Measurements from ENCODE around the gene NFATC4.

The NFATC4 gene

DNA sequence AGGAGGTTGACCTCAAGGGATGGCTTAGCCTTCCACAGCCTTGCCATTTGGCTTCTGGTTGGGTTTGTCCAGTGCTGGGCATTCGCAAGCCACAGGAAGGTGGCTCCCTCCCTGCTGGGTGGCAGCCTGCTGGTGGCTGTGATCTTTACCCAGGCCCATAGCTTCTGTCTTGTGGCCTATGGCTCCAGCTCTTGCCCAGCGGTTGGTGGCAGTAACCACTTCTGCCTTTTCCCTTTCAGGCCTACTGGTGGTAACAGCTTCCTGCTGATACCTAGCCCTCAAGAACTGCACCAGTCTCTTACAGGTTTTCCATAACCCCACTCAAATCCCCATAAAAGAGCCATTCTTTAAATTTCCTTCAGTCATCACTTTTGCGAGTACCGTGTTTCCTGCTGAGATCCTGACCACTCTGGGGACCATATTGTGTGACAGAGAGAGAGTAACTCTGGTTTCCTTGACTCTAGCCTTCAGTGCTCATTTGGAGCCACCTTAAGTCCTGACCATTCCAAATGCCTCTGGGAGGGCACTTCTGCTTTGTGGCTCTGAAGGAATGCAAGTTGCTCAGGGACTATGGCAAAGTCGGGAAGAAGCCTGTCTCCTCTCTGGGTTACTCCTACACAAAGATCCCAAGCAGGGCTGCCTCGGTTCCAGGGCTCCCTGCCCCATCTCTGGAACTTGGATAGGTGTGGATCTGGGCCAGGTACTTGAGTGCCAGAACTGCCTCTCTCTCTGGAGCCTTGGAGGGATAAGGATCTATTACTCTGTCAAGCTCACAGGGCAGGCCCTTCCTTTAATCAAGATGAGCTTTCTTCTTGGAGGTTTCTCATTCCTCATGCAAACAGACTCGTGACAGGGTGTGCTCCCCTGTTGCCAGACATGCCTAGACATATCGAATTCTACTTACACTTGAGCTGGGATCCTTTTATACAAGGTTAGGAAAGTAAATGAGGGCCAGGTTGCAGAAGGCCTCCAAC, 27.9 kb downstream of the NFATC4 start:
- peaks cover 19% of the 10 kb centered on the region for H3K4me1 ChIP-seq (ENCODE audit: control insufficient read depth, low read depth, low read length)
- H3K9ac ChIP-seq (ENCODE audit: low read length) = no peak overlapping the region
- peaks cover 5% of the 10 kb centered on the region for H3K27me3 ChIP-seq (ENCODE audit: control insufficient read depth, insufficient read depth, low read length)
- no peaks in the 10 kb centered on the region for H3K9me3 ChIP-seq (ENCODE audit: control insufficient read depth, low read depth, low read length)
- H3K36me3 ChIP-seq (ENCODE audit: control insufficient read depth, low read depth, low read length) = no peaks in the 10 kb centered on the region
- H3K27ac ChIP-seq (ENCODE audit: low read length) = no peak overlapping the region
- H3K4me3 ChIP-seq (ENCODE audit: low read length) = no peak overlapping the region

- H3K27me3 ChIP-seq (ENCODE audit: control insufficient read depth, insufficient read depth, low read length) = peaks cover 5% of the 10 kb centered on the region
- peak overlapping the region; percentile 73 for H3K4me3 ChIP-seq (ENCODE audit: low read length)
- H3K9me3 ChIP-seq (ENCODE audit: control insufficient read depth, low read depth, low read length) = no peaks in the 10 kb centered on the region
- H3K4me1 ChIP-seq (ENCODE audit: control insufficient read depth, low read depth, low read length) = peaks cover 14% of the 10 kb centered on the region
- H3K27ac ChIP-seq (ENCODE audit: low read length) = no peak overlapping the region
- no peak overlapping the region for H3K9ac ChIP-seq (ENCODE audit: low read length)
- no peaks in the 10 kb centered on the region for H3K36me3 ChIP-seq (ENCODE audit: control insufficient read depth, low read depth, low read length)
These were observed 29.8 kb downstream of the NFATC4 start for GRCh38 chr14:24397639-24398292.

DNA sequence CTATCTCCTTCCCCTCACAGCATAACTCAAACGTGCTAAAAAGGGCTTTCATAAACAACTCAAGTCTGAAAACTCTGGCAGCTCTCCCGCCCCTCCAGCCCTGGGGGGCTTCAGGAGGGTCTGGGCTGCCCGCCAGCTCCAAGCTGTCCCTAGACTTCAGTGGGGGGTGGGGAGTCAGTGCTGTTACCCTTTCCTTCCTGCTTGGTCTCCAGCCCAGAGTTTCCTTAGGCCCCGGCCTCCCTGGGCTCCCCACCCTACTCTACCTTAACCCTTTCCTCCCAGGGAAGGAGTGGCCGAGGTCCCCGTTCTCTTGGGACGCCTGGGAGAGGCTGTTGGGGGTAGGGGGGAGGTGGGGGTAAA, 30.3 kb downstream of the NFATC4 start:
- peaks cover 12% of the 10 kb centered on the region for H3K4me1 ChIP-seq (ENCODE audit: control insufficient read depth, low read depth, low read length)
- H3K36me3 ChIP-seq (ENCODE audit: control insufficient read depth, low read depth, low read length) = no peaks in the 10 kb centered on the region
- H3K27ac ChIP-seq (ENCODE audit: low read length) = no peak overlapping the region
- peaks cover 5% of the 10 kb centered on the region for H3K27me3 ChIP-seq (ENCODE audit: control insufficient read depth, insufficient read depth, low read length)
- H3K4me3 ChIP-seq (ENCODE audit: low read length) = peak overlapping the region; percentile 73
- H3K9me3 ChIP-seq (ENCODE audit: control insufficient read depth, low read depth, low read length) = no peaks in the 10 kb centered on the region
- no peak overlapping the region for H3K9ac ChIP-seq (ENCODE audit: low read length)

- Histone ChIP-seq H3K27ac (ENCODE audit: low read length) (no peak within 1 kb of the TSS), H3K27me3 (ENCODE audit: control insufficient read depth, insufficient read depth, low read length) (peaks cover 5% of the 10 kb centered on the region), H3K9me3 (ENCODE audit: control insufficient read depth, low read depth, low read length) (no peaks in the 10 kb centered on the region), H3K9ac (ENCODE audit: low read length) (peak within 1 kb of the TSS; percentile 58), H3K4me1 (ENCODE audit: control insufficient read depth, low read depth, low read length) (peaks cover 12% of the 10 kb centered on the region), H3K36me3 (ENCODE audit: control insufficient read depth, low read depth, low read length) (no peaks in the 10 kb centered on the region), H3K4me3 (ENCODE audit: low read length) (peak within 1 kb of the TSS; percentile 73)
These were observed 30.9 kb downstream of the NFATC4 start, which contains the start of gene NYNRIN for GRCh38 chr14:24398653-24399446. NYNRIN (plus strand) TSS chr14:24399003; CDS start chr14:24399247, 244 bp downstream.

GRCh38 chr14:24399447-24399822, 31.5 kb downstream of the NFATC4 start:
- Histone ChIP-seq H3K27me3 (ENCODE audit: control insufficient read depth, insufficient read depth, low read length) (peaks cover 5% of the 10 kb centered on the region), H3K9ac (ENCODE audit: low read length) (peak overlapping the region; percentile 58), H3K4me3 (ENCODE audit: low read length) (peak overlapping the region; percentile 73), H3K4me1 (ENCODE audit: control insufficient read depth, low read depth, low read length) (peaks cover 12% of the 10 kb centered on the region), H3K36me3 (ENCODE audit: control insufficient read depth, low read depth, low read length) (no peaks in the 10 kb centered on the region), H3K9me3 (ENCODE audit: control insufficient read depth, low read depth, low read length) (no peaks in the 10 kb centered on the region), H3K27ac (ENCODE audit: low read length) (no peak overlapping the region)

DNA sequence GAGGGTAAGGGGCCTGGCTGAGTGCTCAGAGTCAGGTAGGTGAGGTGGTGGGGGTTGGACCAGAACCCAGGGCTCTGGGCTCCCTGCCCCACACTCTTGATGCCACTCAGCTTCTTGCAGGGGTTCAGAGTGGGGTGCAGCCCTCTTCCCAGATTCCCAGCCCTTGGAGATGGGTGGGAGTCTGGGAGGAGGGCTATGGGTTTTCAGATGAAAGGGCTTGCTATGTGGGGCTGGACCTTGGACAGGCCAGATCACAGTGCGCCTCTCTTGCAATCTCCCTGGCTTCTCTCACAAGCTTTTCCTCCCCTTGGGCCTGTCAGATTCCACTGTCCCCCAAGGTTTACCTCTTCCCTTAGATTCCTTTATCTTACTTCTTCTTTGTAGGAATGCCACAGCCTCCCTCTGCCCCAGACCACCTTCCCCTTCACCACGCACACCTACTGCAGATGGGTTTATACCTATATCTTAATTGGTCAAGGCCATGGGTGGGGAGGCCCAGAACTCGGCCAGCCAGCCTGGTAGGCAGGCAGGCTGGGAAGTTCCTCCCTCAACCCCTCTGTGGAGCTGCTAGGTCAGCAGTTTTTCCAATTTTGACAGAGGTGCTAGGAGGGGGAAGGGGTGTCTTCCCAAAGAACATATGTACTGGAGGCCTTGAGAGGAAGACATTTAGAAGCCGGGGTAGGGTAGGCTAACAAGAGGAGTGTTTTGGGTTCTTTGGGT, 32.2 kb downstream of the NFATC4 start:
- Histone ChIP-seq H3K36me3 (ENCODE audit: control insufficient read depth, low read depth, low read length) (no peaks in the 10 kb centered on the region), H3K4me1 (ENCODE audit: control insufficient read depth, low read depth, low read length) (peaks cover 12% of the 10 kb centered on the region), H3K27ac (ENCODE audit: low read length) (no peak overlapping the region), H3K27me3 (ENCODE audit: control insufficient read depth, insufficient read depth, low read length) (peaks cover 5% of the 10 kb centered on the region), H3K9ac (ENCODE audit: low read length) (no peak overlapping the region), H3K9me3 (ENCODE audit: control insufficient read depth, low read depth, low read length) (no peaks in the 10 kb centered on the region), H3K4me3 (ENCODE audit: low read length) (peak overlapping the region; percentile 73)

GRCh38 chr14:24401810-24402702, 34.1 kb downstream of the NFATC4 start:
- Histone ChIP-seq H3K27ac (ENCODE audit: low read length) (no peak overlapping the region), H3K27me3 (ENCODE audit: control insufficient read depth, insufficient read depth, low read length) (peaks cover 5% of the 10 kb centered on the region), H3K9ac (ENCODE audit: low read length) (no peak overlapping the region), H3K4me3 (ENCODE audit: low read length) (no peak overlapping the region), H3K36me3 (ENCODE audit: control insufficient read depth, low read depth, low read length) (no peaks in the 10 kb centered on the region), H3K9me3 (ENCODE audit: control insufficient read depth, low read depth, low read length) (no peaks in the 10 kb centered on the region), H3K4me1 (ENCODE audit: control insufficient read depth, low read depth, low read length) (peaks cover 12% of the 10 kb centered on the region)

GRCh38 chr14:24403294-24403998, 35.5 kb downstream of the NFATC4 start:
- Histone ChIP-seq H3K4me1 (ENCODE audit: control insufficient read depth, low read depth, low read length) (peaks cover 5% of the 10 kb centered on the region), H3K9ac (ENCODE audit: low read length) (no peak overlapping the region), H3K27ac (ENCODE audit: low read length) (no peak overlapping the region), H3K36me3 (ENCODE audit: control insufficient read depth, low read depth, low read length) (no peaks in the 10 kb centered on the region), H3K9me3 (ENCODE audit: control insufficient read depth, low read depth, low read length) (no peaks in the 10 kb centered on the region), H3K27me3 (ENCODE audit: control insufficient read depth, insufficient read depth, low read length) (peaks cover 5% of the 10 kb centered on the region), H3K4me3 (ENCODE audit: low read length) (no peak overlapping the region)

DNA sequence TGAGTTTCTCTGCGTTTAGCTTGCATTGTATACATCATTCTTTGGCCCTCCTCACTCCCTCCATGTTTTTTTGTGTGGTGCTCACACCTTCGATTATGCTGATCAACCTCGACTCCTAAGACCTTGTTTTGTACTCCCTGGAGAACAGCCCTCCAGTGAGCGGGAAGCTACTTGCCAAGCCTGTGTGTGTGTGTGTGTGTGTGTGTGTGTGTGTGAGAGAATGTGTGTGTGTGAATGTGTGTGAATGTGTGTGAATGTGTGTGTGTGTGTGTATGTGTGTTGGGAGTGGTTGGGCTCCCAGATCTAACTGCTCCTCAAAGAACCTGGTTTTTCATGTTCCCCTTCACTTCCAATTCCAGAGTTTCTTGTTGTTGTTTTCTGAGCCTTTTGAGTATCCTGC, 36.8 kb downstream of the NFATC4 start:
- Histone ChIP-seq H3K4me3 (ENCODE audit: low read length) (no peak overlapping the region), H3K36me3 (ENCODE audit: control insufficient read depth, low read depth, low read length) (no peaks in the 10 kb centered on the region), H3K4me1 (ENCODE audit: control insufficient read depth, low read depth, low read length) (peaks cover 1% of the 10 kb centered on the region), H3K27ac (ENCODE audit: low read length) (no peak overlapping the region), H3K9ac (ENCODE audit: low read length) (no peak overlapping the region), H3K9me3 (ENCODE audit: control insufficient read depth, low read depth, low read length) (no peaks in the 10 kb centered on the region), H3K27me3 (ENCODE audit: control insufficient read depth, insufficient read depth, low read length) (peaks cover 5% of the 10 kb centered on the region)

GRCh38 chr14:24406416-24406815, 38.4 kb downstream of the NFATC4 start:
- Histone ChIP-seq H3K27ac (ENCODE audit: low read length) (no peak overlapping the region), H3K9ac (ENCODE audit: low read length) (no peak overlapping the region), H3K4me1 (ENCODE audit: control insufficient read depth, low read depth, low read length) (no peaks in the 10 kb centered on the region), H3K27me3 (ENCODE audit: control insufficient read depth, insufficient read depth, low read length) (no peaks in the 10 kb centered on the region), H3K36me3 (ENCODE audit: control insufficient read depth, low read depth, low read length) (no peaks in the 10 kb centered on the region), H3K9me3 (ENCODE audit: control insufficient read depth, low read depth, low read length) (no peaks in the 10 kb centered on the region), H3K4me3 (ENCODE audit: low read length) (no peak overlapping the region)
